Measurements from ENCODE around the gene ARMC3.
"Not testable (repeated sequence)": the region's sequence is repeated elsewhere in the genome, so short reads cannot be mapped to it uniquely, and the experiment has no call there.

The ARMC3 gene

GRCh38 chr10:22929053-22929452, 1.2 kb downstream of the ARMC3 start:
- FAIRE-seq; DNase-seq (ENCODE audit: low spot score): not testable (repeated sequence)

DNA sequence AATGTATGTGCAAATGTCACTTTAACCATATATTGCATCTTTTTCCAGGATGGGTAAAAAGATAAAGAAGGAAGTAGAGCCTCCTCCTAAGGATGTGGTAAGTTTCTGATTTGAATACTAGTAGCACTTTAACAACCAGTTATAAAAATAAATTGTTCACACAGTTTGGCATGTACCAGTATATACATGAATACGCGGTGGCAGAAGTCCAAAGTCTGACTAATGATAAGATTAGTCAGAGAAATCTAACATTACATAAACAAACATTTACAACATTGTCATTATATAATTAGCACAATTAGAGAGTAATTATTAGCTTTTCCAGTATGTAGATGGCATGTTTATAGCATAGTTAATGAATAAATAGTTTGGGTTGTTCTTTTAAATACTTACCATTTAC, 4.1 kb downstream of the ARMC3 start:
- FAIRE-seq: peak; percentile 17
- DNase-seq (ENCODE audit: low spot score): no peak

GRCh38 chr10:22932626-22933370, 4.9 kb downstream of the ARMC3 start:
- FAIRE-seq: no peak
- no peak for DNase-seq (ENCODE audit: low spot score)

GRCh38 chr10:22934726-22935125, 6.9 kb downstream of the ARMC3 start:
- no peak for FAIRE-seq

GRCh38 chr10:22942437-22942836, 14.6 kb downstream of the ARMC3 start:
- FAIRE-seq: no peak
- DNase-seq (ENCODE audit: low spot score): no peak

More at GRCh38 chr10:22934726-22935125, 6.9 kb downstream of the ARMC3 start:
- no peak for DNase-seq (ENCODE audit: low spot score)

GRCh38 chr10:22945934-22946673, 18.3 kb downstream of the ARMC3 start:
- no peak for FAIRE-seq

GRCh38 chr10:22954970-22955369, 27.1 kb downstream of the ARMC3 start:
- FAIRE-seq (no peak), DNase-seq (ENCODE audit: low spot score) (no peak)

More at GRCh38 chr10:22945934-22946673, 18.3 kb downstream of the ARMC3 start:
- DNase-seq (ENCODE audit: low spot score): no peak

DNA sequence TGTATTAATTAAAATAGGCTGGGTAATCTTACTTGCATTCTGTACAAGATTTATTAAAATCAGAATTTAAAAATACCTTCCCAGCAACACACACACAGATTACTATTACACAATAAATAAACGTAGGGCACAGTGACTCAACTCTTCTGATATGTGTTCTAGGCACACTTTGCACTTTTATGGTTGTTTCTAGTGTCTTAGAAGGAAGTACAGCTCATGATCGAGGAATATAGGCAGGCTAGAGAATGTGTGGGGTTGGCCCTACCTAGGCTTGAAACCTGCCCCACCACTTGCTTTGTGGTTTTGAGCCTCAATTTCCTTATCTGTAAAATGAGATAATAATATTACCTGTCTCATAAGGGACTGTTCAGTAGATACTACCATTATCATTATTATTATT, 30.5 kb downstream of the ARMC3 start:
- no peak for DNase-seq (ENCODE audit: low spot score)
- FAIRE-seq: no peak

DNA sequence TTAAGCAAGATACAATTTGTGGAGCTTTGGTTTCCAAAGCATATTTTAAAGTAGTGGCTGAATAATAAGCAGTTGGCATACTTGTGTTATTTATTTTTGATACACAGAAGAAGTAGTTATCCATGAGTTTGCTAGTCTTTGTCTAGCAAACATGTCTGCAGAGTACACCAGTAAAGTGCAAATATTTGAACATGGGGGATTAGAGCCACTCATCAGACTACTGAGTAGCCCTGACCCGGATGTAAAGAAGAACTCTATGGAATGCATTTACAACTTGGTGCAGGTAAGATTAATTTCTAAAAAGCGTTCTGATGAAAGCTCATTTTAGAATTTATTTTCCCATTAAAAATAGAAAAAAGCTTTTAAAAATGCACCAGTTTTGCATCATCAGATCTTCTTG, 31.4 kb downstream of the ARMC3 start:
- no peak for FAIRE-seq
- no peak for DNase-seq (ENCODE audit: low spot score)

GRCh38 chr10:22959950-22960349, 32.1 kb downstream of the ARMC3 start:
- no peak for FAIRE-seq
- DNase-seq (ENCODE audit: low spot score): no peak

DNA sequence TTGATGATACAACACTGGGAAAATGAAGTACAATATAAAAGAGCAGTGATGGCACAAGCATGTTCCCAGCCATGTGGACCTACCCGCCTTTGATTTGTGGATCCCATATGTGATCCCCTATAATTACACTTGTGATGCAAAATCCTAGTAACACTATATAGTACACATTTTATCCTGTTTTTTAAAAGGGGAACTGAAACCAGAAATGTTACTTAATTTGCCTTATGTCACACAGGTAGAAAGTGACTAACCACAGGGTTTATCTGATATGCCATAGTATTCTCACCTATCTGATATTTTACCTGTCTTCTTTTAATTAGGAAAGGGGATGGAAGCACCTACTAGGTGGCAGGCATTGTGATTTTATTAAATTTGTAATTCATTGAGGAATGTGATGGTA, 35.0 kb downstream of the ARMC3 start:
- FAIRE-seq: no peak
- no peak for DNase-seq (ENCODE audit: low spot score)

GRCh38 chr10:22969704-22970103, 41.9 kb downstream of the ARMC3 start:
- no peak for DNase-seq (ENCODE audit: low spot score)
- no peak for FAIRE-seq

GRCh38 chr10:22976534-22976933, 48.7 kb downstream of the ARMC3 start:
- DNase-seq (ENCODE audit: low spot score): no peak
- FAIRE-seq: no peak

GRCh38 chr10:22977751-22978150, 49.9 kb downstream of the ARMC3 start:
- DNase-seq (ENCODE audit: low spot score) (no peak), FAIRE-seq (no peak)

DNA sequence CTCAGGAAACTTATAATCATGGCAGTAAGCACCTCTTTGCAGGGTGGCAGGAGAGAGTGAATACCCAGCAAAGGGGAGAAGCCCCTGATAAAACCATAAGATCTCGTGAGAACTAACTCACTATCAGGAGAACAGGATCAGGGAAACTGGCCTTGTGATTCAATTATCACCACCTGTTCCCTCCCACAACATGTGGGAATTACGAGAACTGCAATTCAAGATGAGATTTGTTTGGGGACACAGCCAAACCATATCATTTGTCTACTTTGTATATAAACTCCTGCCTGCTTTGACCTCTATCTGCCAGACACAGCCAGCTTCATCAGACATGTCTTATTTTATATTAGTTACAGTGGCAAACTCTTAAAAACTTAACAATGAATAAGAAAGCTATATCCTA, 50.4 kb downstream of the ARMC3 start:
- DNase-seq (ENCODE audit: low spot score) (no peak), FAIRE-seq (no peak)

GRCh38 chr10:22978918-22979317, 51.1 kb downstream of the ARMC3 start:
- DNase-seq (ENCODE audit: low spot score) (no peak), FAIRE-seq (no peak)

- FAIRE-seq (no peak), DNase-seq (ENCODE audit: low spot score) (no peak)
Observed at GRCh38 chr10:22980822-22981221, 53.0 kb downstream of the ARMC3 start.

GRCh38 chr10:22984066-22984465, 56.2 kb downstream of the ARMC3 start:
- FAIRE-seq (no peak), DNase-seq (ENCODE audit: low spot score) (no peak)

DNA sequence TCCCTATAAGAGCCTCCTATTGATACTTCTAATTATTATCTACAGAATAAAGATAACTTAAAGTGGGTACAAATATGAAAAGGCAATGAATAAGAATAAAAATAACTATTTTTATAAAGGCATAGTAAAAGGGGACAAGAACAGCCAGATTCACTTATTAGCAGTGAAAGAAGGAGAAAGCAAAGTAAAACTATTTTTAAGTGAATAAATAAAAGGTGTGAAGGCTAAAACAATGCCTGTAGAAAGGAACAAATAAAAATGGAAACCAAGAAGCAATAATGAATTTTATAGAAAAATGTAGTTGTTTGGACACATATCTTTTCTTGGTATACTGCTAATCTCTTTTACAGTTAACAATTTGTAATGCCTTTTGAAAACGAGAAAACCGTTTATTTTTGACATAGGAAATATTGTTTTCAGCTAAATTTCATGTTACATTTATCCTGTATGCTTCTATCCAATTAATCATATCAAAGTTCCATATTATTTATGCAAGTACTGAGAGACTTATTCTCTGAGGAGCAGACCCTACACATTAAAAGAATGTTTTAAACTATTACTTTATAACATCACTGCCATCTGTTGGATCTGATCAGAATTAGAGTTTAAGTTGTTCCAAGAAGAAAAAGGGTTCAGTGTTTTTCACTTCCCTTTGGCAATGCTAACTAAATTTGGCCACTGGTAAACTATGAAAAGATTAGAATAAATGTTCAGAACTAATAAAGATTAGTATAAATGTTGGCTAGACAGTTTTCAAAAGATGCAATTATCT, 59.1 kb downstream of the ARMC3 start:
- peak; percentile 55 for DNase-seq (ENCODE audit: low spot score)
- peak; percentile 87 for FAIRE-seq

GRCh38 chr10:22988581-22989360, 60.9 kb downstream of the ARMC3 start:
- FAIRE-seq (peak; percentile 86), DNase-seq (ENCODE audit: low spot score) (peak; percentile 32)

DNA sequence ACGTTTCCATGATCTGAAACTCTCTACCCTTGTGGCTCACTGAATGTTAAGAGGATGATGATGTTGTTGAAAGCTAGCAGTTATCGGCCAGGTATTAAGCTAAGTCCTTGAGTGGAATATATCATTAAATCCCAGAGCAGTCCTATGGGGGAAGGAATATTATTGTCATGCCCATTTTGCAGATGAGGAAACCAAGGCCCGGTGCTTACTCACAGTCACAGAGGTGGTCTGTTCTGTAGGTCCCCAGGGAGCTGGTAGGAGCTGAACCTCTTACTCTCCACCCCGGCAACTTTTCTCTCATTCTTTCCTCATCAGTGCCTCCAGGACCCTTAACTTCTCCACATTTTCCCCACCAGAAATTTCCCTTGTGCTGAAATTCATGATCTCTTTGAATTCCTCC, 62.6 kb downstream of the ARMC3 start:
- FAIRE-seq: no peak

More for the DNA sequence above, 62.6 kb downstream of the ARMC3 start:
- no peak for DNase-seq (ENCODE audit: low spot score)
